ENCODE measurements around the gene BBS1.

Gene BBS1

DNA sequence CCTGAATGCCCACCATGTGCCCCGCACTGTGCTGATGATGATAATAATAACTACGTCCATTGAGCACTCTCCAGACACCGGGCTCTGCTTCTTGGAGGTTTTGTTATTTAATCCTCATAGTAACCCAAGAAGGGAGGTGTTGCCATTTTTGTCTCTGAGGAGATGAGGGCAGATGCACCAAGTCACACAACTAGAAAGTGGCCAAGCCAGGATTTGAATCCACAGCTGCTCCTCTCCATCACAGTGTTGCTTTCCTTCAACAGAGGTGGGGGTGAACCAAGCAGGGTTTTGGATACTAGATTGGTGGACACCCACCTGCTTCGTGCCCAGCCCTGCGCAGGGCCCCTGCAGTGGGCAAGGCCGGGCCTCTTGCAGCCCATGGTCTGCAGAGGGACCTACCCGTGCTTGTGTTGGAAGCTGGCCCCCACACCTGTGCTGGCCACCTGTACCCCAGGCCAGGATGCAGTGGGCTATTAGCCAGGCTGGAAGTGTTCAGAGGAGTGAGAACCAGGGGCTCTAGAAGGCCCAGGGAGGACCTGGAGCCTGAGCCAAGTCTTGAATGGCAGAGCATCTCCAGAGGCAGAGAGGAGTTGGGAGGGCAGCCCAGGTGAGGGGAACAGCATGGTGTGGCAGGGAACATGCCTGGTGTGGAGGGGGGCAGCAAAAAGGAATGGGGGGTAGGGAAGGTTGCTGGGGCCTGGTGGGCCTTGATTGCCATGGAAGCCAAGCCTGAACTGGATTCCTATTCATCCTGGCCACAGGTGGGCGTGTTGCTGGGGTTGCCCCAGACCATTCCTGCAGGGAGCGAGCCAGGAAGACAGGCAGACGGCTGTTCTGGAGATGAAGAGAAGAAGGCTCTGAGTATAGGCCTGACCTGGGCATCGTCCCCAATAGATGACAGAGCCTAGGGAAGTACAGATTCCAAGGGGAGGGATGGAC lies 32.9 kb upstream of the BBS1 start:
- FAIRE-seq: no peak

- FAIRE-seq: no peak
Observed at GRCh38 chr11:66478729-66479393, 31.6 kb upstream of the BBS1 start.

DNA sequence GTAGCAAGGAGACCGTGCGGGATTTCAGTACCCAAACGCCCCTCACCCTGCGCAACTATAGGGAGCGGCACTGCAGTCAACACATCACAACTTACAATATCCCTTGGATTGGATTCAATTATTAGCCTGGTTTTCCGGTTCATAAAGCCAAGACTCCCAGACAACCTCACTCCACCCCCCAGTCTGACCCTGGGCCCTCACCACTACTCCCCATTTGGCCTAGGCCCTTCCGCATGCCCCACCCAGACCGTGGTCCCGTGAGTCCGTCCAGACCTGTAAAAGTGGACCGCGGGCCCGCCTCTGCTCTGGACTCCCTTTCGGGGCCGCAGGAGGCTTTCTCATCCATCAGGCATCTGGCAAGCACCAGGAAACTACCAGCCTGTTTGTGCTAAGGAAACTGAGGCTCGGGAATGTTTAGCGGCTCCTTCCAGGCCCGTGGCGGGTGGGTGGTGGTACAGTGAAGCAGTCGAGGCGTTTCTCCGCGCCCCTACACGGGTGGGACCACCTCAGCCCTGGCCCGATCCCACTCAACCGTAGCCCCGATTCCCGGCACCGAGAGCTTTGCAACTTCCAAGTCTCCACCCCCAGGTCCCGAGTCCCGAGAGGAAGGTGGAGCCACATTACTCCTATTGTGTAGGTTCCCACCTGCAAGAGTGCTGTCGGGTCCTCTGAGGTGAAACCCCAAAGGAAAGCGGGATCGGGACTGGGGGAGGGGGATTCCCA lies 30.9 kb upstream of the BBS1 start:
- FAIRE-seq: no peak

DNA sequence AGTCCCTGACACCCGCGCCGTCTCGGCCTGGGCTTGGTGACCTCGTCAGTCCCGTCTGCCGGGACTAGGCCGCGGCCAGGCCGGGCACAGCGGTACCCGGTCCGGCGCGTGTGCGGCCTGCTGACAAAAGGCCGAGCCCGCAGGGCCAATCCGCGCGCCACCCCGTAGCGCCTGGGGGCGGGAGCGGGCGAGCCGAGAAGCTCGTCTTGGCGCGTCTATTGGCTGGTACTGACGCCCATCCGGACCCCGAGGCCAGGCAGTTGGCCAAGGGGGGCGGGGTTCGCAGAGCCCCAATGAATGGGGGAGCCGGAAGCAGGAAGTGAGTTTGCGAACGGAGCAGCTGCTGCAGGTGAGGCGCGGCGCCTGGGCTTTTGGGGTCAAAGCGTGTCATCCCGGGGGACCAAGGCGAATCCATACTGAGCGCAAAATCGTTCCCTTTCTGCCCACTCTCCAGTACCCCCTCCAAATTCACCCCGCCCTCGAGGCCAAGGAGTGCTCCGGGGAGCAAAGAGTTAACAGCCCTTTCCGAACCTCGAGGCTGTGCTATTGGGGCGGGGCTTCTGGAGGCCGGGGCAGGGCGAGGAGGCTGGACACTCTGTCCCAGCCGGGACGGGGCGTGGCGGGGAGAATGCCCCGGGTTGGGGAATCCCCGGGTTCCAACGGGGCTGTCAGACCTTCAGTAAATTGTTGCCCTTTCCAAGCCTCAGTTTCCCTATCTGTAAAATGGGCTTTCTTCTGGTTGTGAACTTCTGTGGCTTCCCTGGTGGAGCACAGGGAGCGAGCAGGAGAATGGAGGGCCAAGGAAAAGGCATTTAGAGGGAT lies 30.1 kb upstream of the BBS1 start, which contains the start of gene DPP3:
TSS of gene DPP3 (plus strand) at position 318 of the 822 bp plus-strand sequence. CDS start 1,767 bp downstream, outside the sequence.
- no peak for FAIRE-seq

DNA sequence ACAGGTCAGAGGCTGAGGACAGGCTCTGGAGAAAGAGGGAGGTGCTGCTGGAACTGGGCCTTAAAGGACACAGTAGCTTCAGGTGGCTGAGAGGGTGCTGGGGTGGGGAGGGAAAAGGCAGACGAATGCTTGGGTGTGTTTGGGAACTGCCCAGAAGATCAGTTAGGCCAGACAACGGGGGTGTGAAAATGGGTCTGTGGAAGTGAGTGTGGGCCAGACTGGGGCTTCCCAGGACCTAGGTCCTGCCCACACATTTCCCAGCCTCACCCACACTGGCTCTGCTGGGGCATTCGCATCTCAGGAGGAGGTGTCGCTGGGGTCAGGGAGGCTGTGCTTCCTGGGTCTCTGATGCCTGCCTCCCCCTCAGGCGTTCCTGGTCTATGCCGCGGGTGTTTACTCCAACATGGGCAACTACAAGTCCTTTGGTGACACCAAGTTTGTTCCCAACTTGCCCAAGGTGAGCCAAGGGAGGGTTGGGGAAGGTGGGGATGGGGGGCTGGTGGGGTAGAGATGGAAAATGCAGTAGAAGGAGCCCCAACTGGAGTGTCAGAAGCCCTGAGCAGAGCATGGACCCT lies 25.5 kb upstream of the BBS1 start:
- no peak for FAIRE-seq

GRCh38 chr11:66488957-66489356 lies 21.5 kb upstream of the BBS1 start:
- no peak for FAIRE-seq

GRCh38 chr11:66489636-66490035 lies 20.8 kb upstream of the BBS1 start:
- FAIRE-seq: no peak

- no peak for FAIRE-seq
Observed at GRCh38 chr11:66491315-66491935, 19.0 kb upstream of the BBS1 start.

DNA sequence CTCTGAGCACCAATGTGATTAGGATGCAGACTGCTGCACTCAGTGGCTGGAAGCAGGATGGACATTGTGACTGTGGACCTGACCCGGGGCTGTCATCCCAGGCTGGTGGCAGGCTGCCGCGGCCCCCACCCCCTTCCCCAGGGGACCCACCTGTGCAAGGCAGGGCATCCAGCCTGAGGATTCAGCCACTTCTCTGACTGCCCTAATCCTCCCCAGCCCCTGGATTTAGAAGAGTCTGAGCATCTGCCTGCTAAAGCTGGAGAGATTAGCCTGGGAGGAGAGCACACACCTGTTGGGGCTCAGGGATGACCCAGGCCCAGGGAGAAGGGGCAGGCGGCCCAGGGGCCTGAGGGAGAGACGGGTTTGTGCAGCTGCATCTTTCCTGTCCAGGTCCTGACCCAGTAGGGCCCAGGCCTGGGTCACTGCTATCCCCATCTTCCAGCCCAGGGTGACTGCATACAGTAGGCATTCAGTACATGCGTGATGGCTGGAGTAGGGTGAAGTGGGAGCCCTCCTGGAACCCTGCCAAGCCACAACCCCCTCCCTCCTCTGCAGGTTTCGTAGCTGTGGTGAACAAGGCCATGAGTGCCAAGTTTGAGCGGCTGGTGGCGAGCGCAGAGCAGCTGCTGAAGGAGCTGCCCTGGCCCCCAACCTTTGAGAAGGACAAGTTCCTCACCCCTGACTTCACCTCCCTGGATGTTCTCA lies 18.1 kb upstream of the BBS1 start:
- FAIRE-seq: no peak

- FAIRE-seq: no peak
Observed at GRCh38 chr11:66493130-66493529, 17.3 kb upstream of the BBS1 start.

DNA sequence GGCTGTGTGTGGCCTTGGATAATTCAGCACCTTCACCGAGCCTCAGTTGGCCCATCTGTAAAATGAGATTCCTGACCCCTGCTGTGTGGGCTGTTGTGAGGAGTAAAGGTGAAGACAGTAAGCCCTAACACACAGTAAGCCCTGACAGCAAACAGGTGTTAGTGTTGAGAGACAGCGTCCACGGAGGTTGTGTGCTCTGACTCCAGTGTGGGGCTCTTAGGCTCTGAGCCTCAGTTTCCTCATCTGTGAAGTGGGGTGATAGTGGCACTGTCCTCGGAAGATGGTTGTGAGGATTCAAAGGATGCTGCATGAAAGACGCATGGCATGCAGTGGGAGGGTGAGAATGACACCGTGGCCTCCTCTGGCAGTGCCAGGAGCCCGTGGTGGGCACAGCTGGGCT lies 16.0 kb upstream of the BBS1 start:
- FAIRE-seq: no peak

DNA sequence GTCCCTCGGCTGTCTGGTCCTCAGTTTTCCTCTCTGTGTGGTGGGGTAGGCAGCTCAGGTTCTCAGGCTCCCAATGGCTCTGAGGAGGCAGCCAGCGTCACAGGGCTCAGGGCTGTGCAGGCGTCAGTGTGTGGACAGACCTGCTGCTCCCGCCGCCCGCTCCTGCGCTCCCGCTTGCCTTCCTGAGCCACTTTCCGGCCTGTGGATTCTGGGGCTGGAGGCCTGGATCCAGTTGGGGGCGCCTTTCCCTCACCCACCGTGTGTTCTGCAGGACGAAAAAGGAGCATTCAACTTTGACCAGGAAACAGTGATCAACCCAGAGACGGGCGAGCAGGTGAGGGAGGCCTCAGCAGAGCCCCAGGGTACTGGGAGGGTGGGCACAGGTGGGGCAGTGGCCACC lies 15.5 kb upstream of the BBS1 start:
- FAIRE-seq: no peak

DNA sequence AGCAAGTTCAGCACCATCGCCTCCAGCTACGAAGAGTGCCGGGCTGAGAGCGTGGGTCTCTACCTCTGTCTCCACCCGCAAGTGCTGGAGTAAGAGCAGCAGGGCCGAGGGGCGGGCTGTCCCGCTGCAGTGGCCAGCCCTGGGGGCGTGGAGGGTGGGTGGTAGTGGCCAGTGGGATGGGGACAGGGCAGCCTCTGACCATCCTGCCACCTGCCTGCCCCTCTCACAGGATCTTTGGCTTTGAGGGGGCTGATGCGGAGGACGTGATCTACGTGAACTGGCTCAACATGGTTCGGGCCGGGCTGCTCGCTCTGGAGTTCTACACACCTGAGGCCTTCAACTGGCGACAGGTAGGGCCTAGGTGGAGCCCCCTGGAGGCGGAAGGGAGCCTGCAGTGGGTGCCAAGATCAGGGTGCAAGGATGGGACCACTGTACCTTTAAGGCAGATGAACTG lies 15.0 kb upstream of the BBS1 start:
- no peak for FAIRE-seq

- FAIRE-seq: no peak
Observed at GRCh38 chr11:66497206-66497605, 13.2 kb upstream of the BBS1 start.

GRCh38 chr11:66498506-66498905 lies 11.9 kb upstream of the BBS1 start:
- no peak for FAIRE-seq

DNA sequence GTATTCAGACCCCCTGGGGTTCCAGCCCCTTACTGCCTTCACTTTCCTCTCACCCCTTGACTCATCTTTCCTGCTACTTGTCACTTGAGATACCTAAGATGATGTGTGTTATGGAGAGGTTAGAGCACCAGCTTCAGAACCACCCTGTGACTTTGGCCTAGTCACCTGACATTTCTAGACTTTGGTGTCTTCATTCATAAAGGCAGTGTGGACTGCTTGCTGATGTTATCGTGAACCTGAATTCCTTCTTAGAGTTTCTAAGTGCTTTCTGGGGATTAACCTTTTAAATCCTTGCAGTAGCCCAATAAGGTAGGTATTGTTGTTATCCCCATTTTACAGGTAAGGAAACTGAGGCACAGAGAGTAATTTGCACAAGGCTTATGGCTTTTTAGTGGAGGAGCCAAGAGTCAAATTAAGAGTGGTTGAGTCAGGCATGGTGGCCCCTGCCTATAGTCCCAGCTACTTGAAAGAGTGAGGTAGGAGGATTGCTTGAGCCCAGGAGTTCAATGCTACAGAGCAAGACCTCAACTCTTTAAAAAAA lies 5.1 kb upstream of the BBS1 start:
- FAIRE-seq: no peak

DNA sequence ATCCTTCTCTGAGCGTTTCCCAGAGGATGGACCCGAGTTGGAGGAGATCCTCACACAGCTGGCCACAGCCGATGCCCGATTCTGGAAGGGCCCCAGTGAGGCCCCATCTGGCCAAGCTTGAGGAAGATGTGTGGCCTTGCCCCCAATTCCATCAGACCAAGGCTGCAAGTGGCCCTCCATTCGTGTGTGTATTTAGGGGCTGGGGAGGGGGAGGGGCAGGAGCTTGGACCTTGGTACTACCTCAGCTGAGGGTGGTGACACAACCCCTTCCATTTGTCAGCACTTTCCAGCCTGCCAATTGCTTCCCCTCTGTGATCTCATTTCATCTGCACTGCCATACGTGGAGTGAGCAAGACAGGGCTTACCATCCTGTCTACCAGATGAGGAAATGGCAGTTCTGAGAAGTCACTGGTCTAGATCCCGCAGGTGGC lies 1.3 kb upstream of the BBS1 start:
- FAIRE-seq: no peak

- FAIRE-seq: no peak
Observed at GRCh38 chr11:66510990-66511339, 530 bp downstream of the BBS1 start.

- FAIRE-seq: no peak
Observed at GRCh38 chr11:66523611-66524010, 13.2 kb downstream of the BBS1 start.

- FAIRE-seq: no peak
Observed at GRCh38 chr11:66524304-66525040, 14.0 kb downstream of the BBS1 start.
